Body of pancreas (tissue), 4 donors: ENCODE results near the gene SUV39H1.

ENCODE experiments used
- CTCF ChIP-seq, 7 experiments: fragments of 450-650 bp in 4 of 7; fragments of 200-600 bp in 3 of 7; sonication (generic) in 3 of 7; IDR thresholded peaks; one replicate each; pipeline ENCODE4 v1.5.1; 2016 to 2019; ENCODE audit warnings: antibody characterized with exemption in 7 of 7
- POLR2A ChIP-seq, 3 donors: fragments of 450-650 bp; IDR thresholded peaks; one replicate each; pipeline ENCODE4 v1.6.1; 2016; ENCODE audit warnings: antibody characterized with exemption in 3 of 3, mild to moderate bottlenecking in 2 of 3

GRCh38 chrX:48703642-48704481 lies 7.3 kb downstream of the SUV39H1 start:
- TF ChIP-seq CTCF (IDR thresholded peaks at IDR 0.05) (no peak), POLR2A (IDR thresholded peaks at IDR 0.05) (no peak)
